Prostate gland (tissue), 2 donors: ENCODE results near the gene CCNI.

Source experiments
- POLR2A ChIP-seq: fragments of 450-650 bp; IDR thresholded peaks from one replicate; pipeline ENCODE4 v1.6.1; 2016; ENCODE audit warnings: antibody characterized with exemption, mild to moderate bottlenecking
- POLR2AphosphoS5 ChIP-seq: sonication (generic); formaldehyde crosslinking; IDR thresholded peaks from one replicate; pipeline ENCODE4 v1.6.1; 2017; ENCODE audit warnings: antibody characterized with exemption
- TF ChIP-seq, protein P1 (sequence below), 4 experiments: fragments of 200-600 bp in 2 of 4; fragments of 450-650 bp in 2 of 4; sonication (generic) in 2 of 4; IDR thresholded peaks; 1 replicate in 3 of 4; 2 replicates in 1 of 4; pipeline ENCODE4 v1.5.1; 2016 to 2019; ENCODE audit warnings: antibody characterized with exemption in 4 of 4, mild to moderate bottlenecking in 2 of 4, moderate library complexity in 2 of 4

DNA sequence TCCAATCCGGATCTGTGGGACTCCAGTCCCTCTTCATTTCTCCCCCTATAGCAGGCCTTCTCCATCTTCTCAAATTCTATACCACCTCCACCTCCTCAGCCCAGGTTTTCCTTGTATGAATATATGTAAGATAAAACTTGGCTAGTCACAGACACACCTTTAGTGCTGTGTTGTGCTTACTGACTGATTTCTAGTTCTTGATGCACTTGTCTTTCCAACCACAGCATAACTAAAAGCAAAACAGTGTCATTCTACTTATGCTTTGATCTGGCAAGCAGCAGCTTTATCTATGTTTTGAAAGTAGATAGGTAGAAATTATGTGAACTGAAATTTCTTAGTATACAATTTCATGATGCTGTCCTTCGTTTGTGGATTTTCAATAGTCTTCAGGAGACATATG is 47.5 kb downstream of the CCNI start:
- TF ChIP-seq, protein P1, sequence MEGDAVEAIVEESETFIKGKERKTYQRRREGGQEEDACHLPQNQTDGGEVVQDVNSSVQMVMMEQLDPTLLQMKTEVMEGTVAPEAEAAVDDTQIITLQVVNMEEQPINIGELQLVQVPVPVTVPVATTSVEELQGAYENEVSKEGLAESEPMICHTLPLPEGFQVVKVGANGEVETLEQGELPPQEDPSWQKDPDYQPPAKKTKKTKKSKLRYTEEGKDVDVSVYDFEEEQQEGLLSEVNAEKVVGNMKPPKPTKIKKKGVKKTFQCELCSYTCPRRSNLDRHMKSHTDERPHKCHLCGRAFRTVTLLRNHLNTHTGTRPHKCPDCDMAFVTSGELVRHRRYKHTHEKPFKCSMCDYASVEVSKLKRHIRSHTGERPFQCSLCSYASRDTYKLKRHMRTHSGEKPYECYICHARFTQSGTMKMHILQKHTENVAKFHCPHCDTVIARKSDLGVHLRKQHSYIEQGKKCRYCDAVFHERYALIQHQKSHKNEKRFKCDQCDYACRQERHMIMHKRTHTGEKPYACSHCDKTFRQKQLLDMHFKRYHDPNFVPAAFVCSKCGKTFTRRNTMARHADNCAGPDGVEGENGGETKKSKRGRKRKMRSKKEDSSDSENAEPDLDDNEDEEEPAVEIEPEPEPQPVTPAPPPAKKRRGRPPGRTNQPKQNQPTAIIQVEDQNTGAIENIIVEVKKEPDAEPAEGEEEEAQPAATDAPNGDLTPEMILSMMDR (IDR thresholded peaks at IDR 0.05) = no peak
- TF ChIP-seq POLR2A (no peak), POLR2AphosphoS5 (no peak)
